ENCODE results near the gene AGA. TPM values are rescaled to one million over a fixed set of nuclear protein-coding genes. Genes with fewer than 3 reads are reported as not detected.

Gene AGA
- total and polyA plus RNA-seq, 2 of the 8 experiments (the other 6 are each of a cell fraction or from before 2014, with no cell fraction given): 8.5 to 11.6 TPM

GRCh38 chr4:177473991-177474390 lies 31.8 kb upstream of the AGA start:
- Histone ChIP-seq H3K79me1 (ENCODE audit: low read depth, low read length) (0 out of 2 replicates have a peak, but pooled peaks cover 2% of the 10 kb centered on the region), H4K8ac (ENCODE audit: extremely low read depth, insufficient read depth, low read length) (no peak overlapping the region), H4K91ac (replicated peaks; ENCODE audit: insufficient read length, low read length) (no peak overlapping the region), H2AK5ac (ENCODE audit: low read depth, low read length) (no peak overlapping the region), H2BK5ac (ENCODE audit: low read depth, low read length) (no peak overlapping the region), H2BK120ac (replicated peaks; ENCODE audit: low read depth, low read length) (no peak overlapping the region), H3K4me1 (replicated peaks in 1 of 4; ENCODE audit: control insufficient read depth in 3 of 4, insufficient read depth in 4 of 4, low read length in 3 of 4) (no peaks in the 10 kb centered on the region), H3K27ac (ENCODE audit: low read depth, low read length) (no peak overlapping the region), H3K14ac (ENCODE audit: insufficient read length) (no peak overlapping the region), H3K36me3 (ENCODE audit: control insufficient read depth in 2 of 4, insufficient read depth in 4 of 4, low read length in 3 of 4) (no peaks in the 10 kb centered on the region), H3K4me3 (ENCODE audit: extremely low read depth in 1 of 4, insufficient read depth in 2 of 4, low read depth in 3 of 4, low read length in 4 of 4) (no peak overlapping the region), H3K23ac (ENCODE audit: insufficient read length) (no peak overlapping the region), H3K9me3 (ENCODE audit: insufficient read depth in 2 of 2, low read depth in 1 of 2, low read length in 1 of 2) (no peaks in the 10 kb centered on the region), H3K4me2 (ENCODE audit: insufficient read depth in 1 of 2, low read depth in 2 of 2, low read length in 2 of 2) (no peak overlapping the region), H3K27me3 (replicated peaks in 1 of 4; ENCODE audit: control insufficient read depth in 3 of 4, extremely low read depth in 1 of 4, insufficient read depth in 3 of 4, low read length in 3 of 4) (no peaks in the 10 kb centered on the region), H3K18ac (ENCODE audit: extremely low read depth, low read length) (no peak overlapping the region), H3K23me2 (ENCODE audit: low read depth, low read length) (no peaks in the 10 kb centered on the region), H3K9ac (replicated peaks in 1 of 4; ENCODE audit: extremely low read depth in 1 of 4, low read depth in 3 of 4, low read length in 3 of 4) (no peak overlapping the region), H2BK20ac (ENCODE audit: low read length) (no peak overlapping the region), H3K4ac (replicated peaks; ENCODE audit: insufficient read length, low read depth, low read length) (no peak overlapping the region), H3K56ac (replicated peaks; ENCODE audit: insufficient read length, low read depth, low read length) (no peak overlapping the region), H3K79me2 (ENCODE audit: control insufficient read depth in 1 of 2, insufficient read depth in 2 of 2, low read length in 2 of 2) (no peaks in the 10 kb centered on the region), H4K5ac (ENCODE audit: insufficient read length, low read depth, low read length) (no peak overlapping the region), H2BK15ac (ENCODE audit: low read length) (no peak overlapping the region), H2AFZ (ENCODE audit: low read length) (no peak overlapping the region), H4K20me1 (replicated peaks in 1 of 2; ENCODE audit: control insufficient read depth in 1 of 2, insufficient read depth in 2 of 2, low read length in 2 of 2) (no peaks in the 10 kb centered on the region), H2BK12ac (ENCODE audit: low read depth, low read length) (no peak overlapping the region)
- 95% methylated on average over 1 of the region's 1 CpG; no CpG with 5 or more reads in 1 of the 2 experiments for WGBS, 2 experiments (ENCODE audit: extremely low coverage in 1 of 2, insufficient coverage in 1 of 2, insufficient read length in 1 of 2, insufficient replicate concordance in 2 of 2, low coverage in 1 of 2, low lambda C conversion rate in 2 of 2, missing lambda C conversion rate in 1 of 2)
- TF ChIP-seq CTCF (IDR thresholded peaks at IDR 0.05; ENCODE audit: control extremely low read depth in 1 of 3, insufficient read depth in 1 of 3, low read depth in 1 of 3, low read length in 3 of 3): no peak
- no peak for TF ChIP-seq JUN (IDR thresholded peaks at IDR 0.05; ENCODE audit: low read depth, low read length)
- TF ChIP-seq POLR2AphosphoS5 (IDR thresholded peaks at IDR 0.05; ENCODE audit: low read depth, low read length): no peak
- CTCF ChIA-PET (ENCODE audit: partially characterized antibody): interaction anchor here (0.9 to 1.3 kb wide), 2 partner anchors 11 to 31 kb away, joined by 3 read pairs; no protein-coding TSS in a partner anchor
- FAIRE-seq: no peak
- POLR2A ChIA-PET (ENCODE audit: partially characterized antibody): interaction anchor here (0.9 kb wide), 1 partner anchor 32 kb away, joined by 3 read pairs; the partner anchor contains the start of gene AGA
- no peak for DNase-seq (ENCODE audit: low read depth in 1 of 2, low spot score in 2 of 2)
